ENCODE measurements around the gene LMO1. TPM values are rescaled to one million over a fixed set of nuclear protein-coding genes. Genes with fewer than 3 reads are reported as not detected.

The LMO1 gene
- polyA plus RNA-seq, 1 of the 3 experiments (the other 2 are of a cell fraction): 0.12 TPM

GRCh38 chr11:8221917-8222495 lies 41.7 kb downstream of the LMO1 start:
- Histone ChIP-seq H3K4me2 (no peak overlapping the region), H3K4me3 (ENCODE audit: low read depth in 2 of 2, low read length in 1 of 2) (no peak overlapping the region), H3K79me2 (ENCODE audit: insufficient read depth) (no peaks in the 10 kb centered on the region), H3K9me2 (no peaks in the 10 kb centered on the region), H3K4me1 (ENCODE audit: control insufficient read depth in 1 of 2, insufficient read depth in 2 of 2, low read depth in 1 of 2, low read length in 1 of 2) (peaks cover 0 to 38% of the 10 kb centered on the region in 2 experiments; a peak in 1 of 4 replicates), H3K27ac (ENCODE audit: low read depth in 2 of 2, low read length in 1 of 2) (no peak overlapping the region; a peak in 1 of 4 replicates), H2AFZ (ENCODE audit: low read depth) (no peak overlapping the region), H3K9me3 (no peaks in the 10 kb centered on the region), H4K20me1 (ENCODE audit: insufficient read depth) (no peaks in the 10 kb centered on the region), H3K9ac (no peak overlapping the region), H3K27me3 (ENCODE audit: insufficient read depth) (no peaks in the 10 kb centered on the region; the same call in 1 of the 2 replicates), H3K36me3 (replicated peaks in 1 of 2; ENCODE audit: control insufficient read depth in 1 of 2, insufficient read depth in 2 of 2, low read length in 1 of 2) (no peaks in the 10 kb centered on the region), H3F3A (replicated peaks; ENCODE audit: insufficient read depth) (no peaks in the 10 kb centered on the region)
- ChIA-PET CTCF (interaction anchor here (1.0 to 19.6 kb wide), 9 partner anchors 10 to 345 kb away, joined by 3 to 604 read pairs (median 4); partner anchors contain the start of gene LMO1), POLR2A (interaction anchor here (1.8 kb wide), 1 partner anchor 42 kb away, joined by 7 read pairs; the partner anchor contains the start of gene LMO1)
- DNase-seq: no peak
- TF ChIP-seq TCF12 (IDR thresholded peaks at IDR 0.05) (no peak), PBX3 (IDR thresholded peaks at IDR 0.05) (no peak), MEF2A (IDR thresholded peaks at IDR 0.05; ENCODE audit: borderline replicate concordance, low read depth) (no peak), TAF1 (IDR thresholded peaks at IDR 0.05; ENCODE audit: borderline replicate concordance, low read depth, low read length) (no peak), GABPA (IDR thresholded peaks at IDR 0.05; ENCODE audit: low read depth) (no peak), RAD21 (IDR thresholded peaks at IDR 0.05; ENCODE audit: low read length) (no peak), MAX (IDR thresholded peaks at IDR 0.05; ENCODE audit: low read depth) (no peak), REST (IDR thresholded peaks at IDR 0.05; ENCODE audit: low read depth, low read length) (no peak), USF1 (IDR thresholded peaks at IDR 0.05; ENCODE audit: borderline replicate concordance, low read depth) (no peak)
- WGBS (ENCODE audit: low lambda C conversion rate): 46% methylated on average over 5 of the region's 8 CpGs
